ENCODE results near the gene CTRB1. TPM values are rescaled to one million over a fixed set of nuclear protein-coding genes. Genes with fewer than 3 reads are reported as not detected.

CTRB1 gene
- total and polyA plus RNA-seq, 2 of the 13 experiments (the other 11 are each of a cell fraction or from before 2014, with no cell fraction given): not detected

- TF ChIP-seq CEBPZ (IDR thresholded peaks at IDR 0.05; ENCODE audit: low read length) (no peak), RFX3 (CRISPR knock-in tag; IDR thresholded peaks at IDR 0.05) (no peak), NFE2L2 (IDR thresholded peaks at IDR 0.05; ENCODE audit: low read length) (no peak), ESRRA (CRISPR knock-in tag; IDR thresholded peaks at IDR 0.05; ENCODE audit: low read depth) (no peak), POLR2AphosphoS2 (IDR thresholded peaks at IDR 0.05; ENCODE audit: low read depth, low read length) (peak; percentile 21; the same call in 1 of the 2 replicates), HCFC1 (IDR thresholded peaks at IDR 0.05; ENCODE audit: low read depth, low read length) (no peak), DZIP1 (CRISPR knock-in tag; IDR thresholded peaks at IDR 0.05) (0 out of 2 replicates have a peak, but pooled peaks have one; percentile 43), EED (CRISPR knock-in tag; IDR thresholded peaks at IDR 0.05) (peak; percentile 74; the same call in 1 of the 2 replicates), ZNF772 (CRISPR knock-in tag; IDR thresholded peaks at IDR 0.05) (no peak), U2AF2 (IDR thresholded peaks at IDR 0.05; ENCODE audit: low read depth, low read length) (no peak), ZNF44 (CRISPR knock-in tag; IDR thresholded peaks at IDR 0.05) (no peak), ARNTL (CRISPR knock-in tag; IDR thresholded peaks at IDR 0.05) (no peak), ZNF75D (CRISPR knock-in tag; IDR thresholded peaks at IDR 0.05; ENCODE audit: borderline replicate concordance) (no peak), TEAD2 (CRISPR knock-in tag; IDR thresholded peaks at IDR 0.05) (no peak), KAT8 (CRISPR knock-in tag; IDR thresholded peaks at IDR 0.05) (no peak), PPARG (CRISPR knock-in tag; conservative IDR thresholded peaks at IDR 0.05) (0 out of 2 replicates have a peak, but pooled peaks have one; percentile 13), SIN3A (IDR thresholded peaks at IDR 0.05; ENCODE audit: borderline replicate concordance, low read depth, low read length) (0 out of 2 replicates have a peak, but pooled peaks have one; percentile 40), ZNF292 (CRISPR knock-in tag; IDR thresholded peaks at IDR 0.05; ENCODE audit: borderline replicate concordance, low read depth) (no peak), SMAD9 (CRISPR knock-in tag; IDR thresholded peaks at IDR 0.05) (no peak), FOSL2 (CRISPR knock-in tag; IDR thresholded peaks at IDR 0.05) (no peak)
These were observed 8.8 kb downstream of the CTRB1 start (continued) for GRCh38 chr16:75227361-75228142.
